ENCODE measurements around the gene CARD16. TPM values are rescaled to one million over a fixed set of nuclear protein-coding genes. Genes with fewer than 3 reads are reported as not detected.
"Not testable (repeated sequence)": the region's sequence is repeated elsewhere in the genome, so short reads cannot be mapped to it uniquely, and the experiment has no call there.

CARD16 gene
- total and polyA plus RNA-seq, 12 donors, result 4.8 to 31.7 (median 8.0) TPM

- ATAC-seq (no peak), DNase-seq (no peak)
- 73 to 76% methylated on average over 4 of the region's 4 CpGs for WGBS, 2 donors
- Histone ChIP-seq H3K9me3 (no peaks in the 10 kb centered on the region), H3K36me3 (no peaks in the 10 kb centered on the region), H3K4me3 (peak overlapping the region in 1 of 10 donors; percentile 9), H3K27me3 (no peaks in the 10 kb centered on the region), H3K27ac (peak overlapping the region in 1 of 10 donors; percentile 44), H3K4me1 (peaks cover 0 to 11% (median 0%) of the 10 kb centered on the region in 9 donors)
- no peak for TF ChIP-seq CTCF (IDR thresholded peaks at IDR 0.05)
- intact Hi-C loops (cut with DNase I), result no loop called here
These were observed 26.1 kb upstream of the CARD16 start for GRCh38 chr11:105071089-105071732.

- Histone ChIP-seq H3K9me3 (no peaks in the 10 kb centered on the region), H3K36me3 (no peaks in the 10 kb centered on the region), H3K4me3 (peak overlapping the region in 1 of 10 donors; percentile 9), H3K27ac (peak overlapping the region in 1 of 10 donors; percentile 44), H3K27me3 (no peaks in the 10 kb centered on the region), H3K4me1 (peaks cover 0 to 11% (median 0%) of the 10 kb centered on the region in 9 donors)
- ATAC-seq, result no peak
- WGBS, 2 donors, result 88 to 91% methylated on average over 4 of the region's 4 CpGs
- no peak for TF ChIP-seq CTCF (IDR thresholded peaks at IDR 0.05)
- no peak for DNase-seq
- intact Hi-C loops (cut with DNase I), result no loop called here
These were observed 25.2 kb upstream of the CARD16 start for GRCh38 chr11:105070306-105070705.

DNA sequence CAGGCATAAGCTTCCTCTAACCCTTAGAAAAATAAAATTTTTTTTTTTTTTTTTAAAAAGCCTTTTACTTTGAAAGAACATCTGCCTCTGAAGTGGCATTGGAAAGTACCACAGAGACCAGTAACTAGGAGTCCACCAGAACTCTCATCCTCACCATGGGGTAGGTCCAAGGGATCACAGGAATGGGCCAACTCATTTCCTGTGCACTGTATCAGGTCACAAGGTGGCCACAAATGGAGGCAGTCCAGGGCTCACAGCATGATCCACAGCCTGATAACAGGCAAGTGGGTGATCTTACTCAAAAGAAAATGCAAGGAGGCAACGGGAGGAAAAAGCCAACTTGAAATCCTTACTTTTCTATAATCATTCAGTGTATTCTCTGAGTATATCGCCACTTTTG lies 24.6 kb upstream of the CARD16 start:
- H3K27me3 ChIP-seq; H3K27ac ChIP-seq; H3K9me3 ChIP-seq; ATAC-seq; H3K36me3 ChIP-seq; intact Hi-C loops (cut with DNase I); DNase-seq; H3K4me3 ChIP-seq: not testable (repeated sequence)
- WGBS, 2 donors, result 64 to 92% methylated on average over 1 to 2 of the region's 2 CpGs
- H3K4me1 ChIP-seq, result peaks cover 0 to 11% (median 0%) of the 10 kb centered on the region in 9 donors

DNA sequence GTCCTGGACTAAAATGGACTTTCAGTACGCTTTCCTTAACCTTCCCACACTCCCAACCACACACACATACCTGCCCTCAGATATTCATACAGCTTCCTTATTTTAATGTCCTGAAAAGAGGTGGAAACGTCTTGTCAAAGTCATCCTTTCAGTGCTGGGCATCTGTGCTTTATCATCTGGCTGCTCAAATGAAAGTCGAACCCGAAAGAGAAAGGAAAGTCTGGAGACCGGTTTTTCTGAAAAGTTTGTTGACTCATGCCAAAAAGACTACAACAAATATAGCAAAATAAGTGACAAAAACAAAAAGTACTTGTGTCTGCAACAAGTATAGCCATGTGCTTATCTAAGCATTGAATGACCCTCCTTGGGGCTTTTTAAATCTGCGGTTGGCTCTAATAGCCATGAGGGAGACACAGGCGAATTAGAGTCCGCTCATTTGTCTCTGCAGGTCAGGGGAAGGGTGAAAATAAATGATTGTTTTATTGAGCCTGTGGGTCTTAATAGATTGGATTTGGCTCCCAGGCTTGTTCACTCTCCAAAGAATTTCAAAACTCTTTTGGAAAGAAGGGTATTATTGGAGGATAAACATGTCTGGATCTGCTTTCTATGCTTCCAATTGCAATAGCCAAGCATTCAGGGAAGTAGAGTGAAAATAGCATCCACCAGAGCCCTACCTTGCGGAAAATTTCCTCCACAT lies 18.3 kb upstream of the CARD16 start:
- 63 to 68% methylated on average over 9 of the region's 9 CpGs for whole genome bisulfite sequencing, 2 donors
- H3K4me3 ChIP-seq; H3K27ac ChIP-seq; DNase-seq; H3K9me3 ChIP-seq; H3K4me1 ChIP-seq; ATAC-seq; H3K36me3 ChIP-seq; intact Hi-C loops (cut with DNase I); H3K27me3 ChIP-seq: not testable (repeated sequence)

- Histone ChIP-seq H3K4me1 (no peaks in the 10 kb centered on the region), H3K9me3 (no peaks in the 10 kb centered on the region), H3K4me3 (no peak overlapping the region), H3K27me3 (no peaks in the 10 kb centered on the region), H3K27ac (no peak overlapping the region), H3K36me3 (no peaks in the 10 kb centered on the region)
- no peak for TF ChIP-seq CTCF (IDR thresholded peaks at IDR 0.05)
- DNase-seq (no peak), ATAC-seq (no peak)
- WGBS, 2 donors, result 58 to 63% methylated on average over 4 of the region's 4 CpGs
- intact Hi-C loops (cut with DNase I), result no loop called here
These were observed 12.3 kb upstream of the CARD16 start for GRCh38 chr11:105057432-105057831.

Measured in heart right ventricle (tissue), 16 donors.